Ovary (tissue), 3 donors: ENCODE results near the gene NUCB1.

ENCODE experiments used
- POLR2A ChIP-seq: fragments of 450-650 bp; IDR thresholded peaks from one replicate; pipeline ENCODE4 v1.6.1; 2017; ENCODE audit warnings: antibody characterized with exemption, mild to moderate bottlenecking, moderate library complexity
- TF ChIP-seq, protein P1 (sequence below), 3 donors: fragments of 450-650 bp in 2 of 3; fragments of 200-600 bp in 1 of 3; IDR thresholded peaks; one replicate each; pipeline versions ENCODE4 v1.5.1 to v1.8.0; 2016 to 2022; ENCODE audit warnings: antibody characterized with exemption in 3 of 3, mild to moderate bottlenecking in 1 of 3
- donor health status: DM: no; HTN: no; CAD: no.

DNA sequence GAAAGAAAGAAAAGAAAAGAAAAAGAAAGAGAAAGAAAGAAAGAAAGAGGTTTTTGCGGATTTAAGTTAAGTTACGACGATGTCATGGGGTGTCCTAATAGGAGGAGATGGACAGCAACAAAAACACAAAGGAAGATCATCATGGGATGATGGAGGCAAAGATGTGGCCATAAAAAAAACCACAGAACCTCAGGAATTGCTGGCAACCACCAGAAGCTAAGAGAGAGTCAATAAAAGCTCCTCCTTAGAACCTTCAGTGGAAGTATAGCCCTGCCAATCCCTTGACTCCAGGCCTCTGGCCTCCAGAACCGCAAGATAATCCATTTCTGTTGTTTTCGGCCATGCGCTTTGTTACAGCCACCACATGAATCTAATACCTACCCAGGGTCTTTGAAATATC, 43.2 kb upstream of the NUCB1 start:
- TF ChIP-seq, protein P1, sequence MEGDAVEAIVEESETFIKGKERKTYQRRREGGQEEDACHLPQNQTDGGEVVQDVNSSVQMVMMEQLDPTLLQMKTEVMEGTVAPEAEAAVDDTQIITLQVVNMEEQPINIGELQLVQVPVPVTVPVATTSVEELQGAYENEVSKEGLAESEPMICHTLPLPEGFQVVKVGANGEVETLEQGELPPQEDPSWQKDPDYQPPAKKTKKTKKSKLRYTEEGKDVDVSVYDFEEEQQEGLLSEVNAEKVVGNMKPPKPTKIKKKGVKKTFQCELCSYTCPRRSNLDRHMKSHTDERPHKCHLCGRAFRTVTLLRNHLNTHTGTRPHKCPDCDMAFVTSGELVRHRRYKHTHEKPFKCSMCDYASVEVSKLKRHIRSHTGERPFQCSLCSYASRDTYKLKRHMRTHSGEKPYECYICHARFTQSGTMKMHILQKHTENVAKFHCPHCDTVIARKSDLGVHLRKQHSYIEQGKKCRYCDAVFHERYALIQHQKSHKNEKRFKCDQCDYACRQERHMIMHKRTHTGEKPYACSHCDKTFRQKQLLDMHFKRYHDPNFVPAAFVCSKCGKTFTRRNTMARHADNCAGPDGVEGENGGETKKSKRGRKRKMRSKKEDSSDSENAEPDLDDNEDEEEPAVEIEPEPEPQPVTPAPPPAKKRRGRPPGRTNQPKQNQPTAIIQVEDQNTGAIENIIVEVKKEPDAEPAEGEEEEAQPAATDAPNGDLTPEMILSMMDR (IDR thresholded peaks at IDR 0.05): no peak
- TF ChIP-seq POLR2A: no peak
